WTC11 (cell line): ENCODE measurements around the gene CDK4.

Experiments
- ATF1 ChIP-seq: sonication (generic); formaldehyde crosslinking; IDR thresholded peaks from 2 replicates; pipeline ENCODE4 v1.8.1; 2023; ENCODE audit warnings: mild to moderate bottlenecking, moderate library complexity, missing genetic modification reagents
- CBFB ChIP-seq: sonication (generic); formaldehyde crosslinking; IDR thresholded peaks from 2 replicates; pipeline ENCODE4 v1.8.1; 2022; ENCODE audit warnings: mild to moderate bottlenecking, low read depth, missing genetic modification reagents
- CREM ChIP-seq: sonication (generic); formaldehyde crosslinking; IDR thresholded peaks from 2 replicates; pipeline ENCODE4 v1.8.1; 2022; ENCODE audit warnings: mild to moderate bottlenecking, missing genetic modification reagents, moderate library complexity
- ETV6 ChIP-seq: sonication (generic); formaldehyde crosslinking; IDR thresholded peaks from 2 replicates; pipeline ENCODE4 v1.8.1; 2022; ENCODE audit warnings: mild to moderate bottlenecking, missing genetic modification reagents
- FOXJ3 ChIP-seq: sonication (generic); formaldehyde crosslinking; IDR thresholded peaks from 2 replicates; pipeline ENCODE4 v1.9.0; 2021; ENCODE audit warnings: missing genetic modification reagents, mild to moderate bottlenecking, borderline replicate concordance
- FOXP1 ChIP-seq: sonication (generic); formaldehyde crosslinking; IDR thresholded peaks from 2 replicates; pipeline ENCODE4 v1.8.0; 2022; ENCODE audit warnings: missing genetic modification reagents, mild to moderate bottlenecking, moderate library complexity, borderline replicate concordance
- GRHL2 ChIP-seq: fragments of 250-450 bp; sonication (Bioruptor Pico); IDR thresholded peaks from 2 replicates; pipeline ENCODE4 v1.8.0; 2022; ENCODE audit warnings: mild to moderate bottlenecking, moderate library complexity; ENCODE audit not compliant: insufficient replicate concordance, severe bottlenecking
- MYBL2 ChIP-seq: sonication (generic); formaldehyde crosslinking; IDR thresholded peaks from 2 replicates; pipeline ENCODE4 v1.8.1; 2023; ENCODE audit warnings: mild to moderate bottlenecking, moderate library complexity, missing genetic modification reagents
- ZNF396 ChIP-seq: fragments of 250-450 bp; sonication (Bioruptor Pico); IDR thresholded peaks from 2 replicates; pipeline ENCODE4 v1.8.0; 2021; ENCODE audit warnings: mild to moderate bottlenecking, moderate library complexity, borderline replicate concordance
- TF ChIP-seq, protein P1 (sequence below): fragments of 200-600 bp; IDR thresholded peaks from 2 replicates; pipeline ENCODE4 v1.8.0; 2022; ENCODE audit warnings: antibody characterized with exemption
- TF ChIP-seq, protein P2 (sequence below): sonication (generic); formaldehyde crosslinking; IDR thresholded peaks from 2 replicates; pipeline ENCODE4 v1.8.0; 2022; ENCODE audit warnings: missing genetic modification reagents
- TF ChIP-seq, protein P3 (sequence below): fragments of 250-450 bp; sonication (Bioruptor Pico); IDR thresholded peaks from 2 replicates; pipeline ENCODE4 v1.9.0; 2021; ENCODE audit warnings: mild to moderate bottlenecking
- TF ChIP-seq, protein P4 (sequence below): fragments of 250-450 bp; sonication (Bioruptor Pico); IDR thresholded peaks from 2 replicates; pipeline ENCODE4 v1.9.0; 2021; ENCODE audit warnings: moderate library complexity, mild to moderate bottlenecking, inconsistent platforms, borderline replicate concordance
- TF ChIP-seq, protein P5 (sequence below): sonication (generic); formaldehyde crosslinking; IDR thresholded peaks from 2 replicates; pipeline ENCODE4 v1.8.0; 2022; ENCODE audit warnings: mild to moderate bottlenecking, missing genetic modification reagents

DNA sequence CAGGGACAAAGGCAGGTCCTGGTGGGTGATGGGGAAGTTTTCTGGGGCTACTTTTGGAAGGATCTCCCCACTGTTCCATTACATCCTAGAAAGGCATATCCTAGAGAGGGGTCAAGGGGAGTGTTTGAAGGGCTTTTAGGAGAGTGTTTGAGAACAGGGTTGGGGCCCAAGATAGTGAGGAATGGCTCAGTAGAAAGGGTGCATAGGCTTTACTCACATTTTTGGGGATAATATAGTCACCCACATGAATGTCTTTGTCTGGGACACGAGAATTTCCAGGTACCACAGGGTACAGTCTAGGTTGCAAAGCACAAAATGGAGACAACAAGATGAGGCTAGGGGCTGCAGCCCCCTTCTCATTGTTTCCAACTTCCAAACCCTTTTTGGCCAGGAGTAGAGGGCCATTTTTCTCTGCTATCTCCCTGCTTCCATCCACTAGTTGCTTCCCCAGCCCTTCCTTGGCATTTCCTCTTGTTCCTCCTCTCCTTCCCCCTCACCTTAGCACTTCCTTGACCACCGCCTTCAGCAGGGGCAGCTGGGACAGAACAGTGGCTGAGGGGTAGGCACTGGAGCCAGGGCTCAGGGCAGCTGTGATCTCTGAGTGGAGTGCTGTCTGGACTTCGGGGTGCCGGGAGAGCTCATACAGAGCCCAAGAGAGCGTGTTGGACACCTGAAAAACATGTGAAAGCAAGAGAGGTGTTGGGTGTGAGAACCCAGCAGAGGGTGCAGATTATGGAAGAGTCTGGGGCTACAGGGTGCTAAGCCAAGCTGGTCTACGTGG lies 12.0 kb upstream of the CDK4 start:
- no peak for TF ChIP-seq MYBL2 (CRISPR knock-in tag)
- TF ChIP-seq, protein P1, sequence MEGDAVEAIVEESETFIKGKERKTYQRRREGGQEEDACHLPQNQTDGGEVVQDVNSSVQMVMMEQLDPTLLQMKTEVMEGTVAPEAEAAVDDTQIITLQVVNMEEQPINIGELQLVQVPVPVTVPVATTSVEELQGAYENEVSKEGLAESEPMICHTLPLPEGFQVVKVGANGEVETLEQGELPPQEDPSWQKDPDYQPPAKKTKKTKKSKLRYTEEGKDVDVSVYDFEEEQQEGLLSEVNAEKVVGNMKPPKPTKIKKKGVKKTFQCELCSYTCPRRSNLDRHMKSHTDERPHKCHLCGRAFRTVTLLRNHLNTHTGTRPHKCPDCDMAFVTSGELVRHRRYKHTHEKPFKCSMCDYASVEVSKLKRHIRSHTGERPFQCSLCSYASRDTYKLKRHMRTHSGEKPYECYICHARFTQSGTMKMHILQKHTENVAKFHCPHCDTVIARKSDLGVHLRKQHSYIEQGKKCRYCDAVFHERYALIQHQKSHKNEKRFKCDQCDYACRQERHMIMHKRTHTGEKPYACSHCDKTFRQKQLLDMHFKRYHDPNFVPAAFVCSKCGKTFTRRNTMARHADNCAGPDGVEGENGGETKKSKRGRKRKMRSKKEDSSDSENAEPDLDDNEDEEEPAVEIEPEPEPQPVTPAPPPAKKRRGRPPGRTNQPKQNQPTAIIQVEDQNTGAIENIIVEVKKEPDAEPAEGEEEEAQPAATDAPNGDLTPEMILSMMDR, result no peak
- TF ChIP-seq, protein P2, sequence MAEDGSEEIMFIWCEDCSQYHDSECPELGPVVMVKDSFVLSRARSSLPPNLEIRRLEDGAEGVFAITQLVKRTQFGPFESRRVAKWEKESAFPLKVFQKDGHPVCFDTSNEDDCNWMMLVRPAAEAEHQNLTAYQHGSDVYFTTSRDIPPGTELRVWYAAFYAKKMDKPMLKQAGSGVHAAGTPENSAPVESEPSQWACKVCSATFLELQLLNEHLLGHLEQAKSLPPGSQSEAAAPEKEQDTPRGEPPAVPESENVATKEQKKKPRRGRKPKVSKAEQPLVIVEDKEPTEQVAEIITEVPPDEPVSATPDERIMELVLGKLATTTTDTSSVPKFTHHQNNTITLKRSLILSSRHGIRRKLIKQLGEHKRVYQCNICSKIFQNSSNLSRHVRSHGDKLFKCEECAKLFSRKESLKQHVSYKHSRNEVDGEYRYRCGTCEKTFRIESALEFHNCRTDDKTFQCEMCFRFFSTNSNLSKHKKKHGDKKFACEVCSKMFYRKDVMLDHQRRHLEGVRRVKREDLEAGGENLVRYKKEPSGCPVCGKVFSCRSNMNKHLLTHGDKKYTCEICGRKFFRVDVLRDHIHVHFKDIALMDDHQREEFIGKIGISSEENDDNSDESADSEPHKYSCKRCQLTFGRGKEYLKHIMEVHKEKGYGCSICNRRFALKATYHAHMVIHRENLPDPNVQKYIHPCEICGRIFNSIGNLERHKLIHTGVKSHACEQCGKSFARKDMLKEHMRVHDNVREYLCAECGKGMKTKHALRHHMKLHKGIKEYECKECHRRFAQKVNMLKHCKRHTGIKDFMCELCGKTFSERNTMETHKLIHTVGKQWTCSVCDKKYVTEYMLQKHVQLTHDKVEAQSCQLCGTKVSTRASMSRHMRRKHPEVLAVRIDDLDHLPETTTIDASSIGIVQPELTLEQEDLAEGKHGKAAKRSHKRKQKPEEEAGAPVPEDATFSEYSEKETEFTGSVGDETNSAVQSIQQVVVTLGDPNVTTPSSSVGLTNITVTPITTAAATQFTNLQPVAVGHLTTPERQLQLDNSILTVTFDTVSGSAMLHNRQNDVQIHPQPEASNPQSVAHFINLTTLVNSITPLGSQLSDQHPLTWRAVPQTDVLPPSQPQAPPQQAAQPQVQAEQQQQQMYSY (CRISPR knock-in tag), result no peak
- TF ChIP-seq CBFB (CRISPR knock-in tag), result no peak
- no peak for TF ChIP-seq FOXJ3 (CRISPR knock-in tag)
- no peak for TF ChIP-seq ZNF396 (CRISPR knock-in tag)
- no peak for TF ChIP-seq GRHL2 (CRISPR knock-in tag)
- no peak for TF ChIP-seq FOXP1 (CRISPR knock-in tag)
- TF ChIP-seq, protein P3, sequence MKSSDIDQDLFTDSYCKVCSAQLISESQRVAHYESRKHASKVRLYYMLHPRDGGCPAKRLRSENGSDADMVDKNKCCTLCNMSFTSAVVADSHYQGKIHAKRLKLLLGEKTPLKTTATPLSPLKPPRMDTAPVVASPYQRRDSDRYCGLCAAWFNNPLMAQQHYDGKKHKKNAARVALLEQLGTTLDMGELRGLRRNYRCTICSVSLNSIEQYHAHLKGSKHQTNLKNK, result no peak
- TF ChIP-seq CREM (CRISPR knock-in tag), result no peak
- TF ChIP-seq, protein P4, sequence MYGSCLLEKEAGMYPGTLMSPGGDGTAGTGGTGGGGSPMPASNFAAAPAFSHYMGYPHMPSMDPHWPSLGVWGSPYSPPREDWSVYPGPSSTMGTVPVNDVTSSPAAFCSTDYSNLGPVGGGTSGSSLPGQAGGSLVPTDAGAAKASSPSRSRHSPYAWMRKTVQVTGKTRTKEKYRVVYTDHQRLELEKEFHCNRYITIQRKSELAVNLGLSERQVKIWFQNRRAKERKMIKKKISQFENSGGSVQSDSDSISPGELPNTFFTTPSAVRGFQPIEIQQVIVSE, result no peak
- no peak for TF ChIP-seq ETV6 (CRISPR knock-in tag)
- no peak for TF ChIP-seq ATF1 (CRISPR knock-in tag)
- TF ChIP-seq, protein P5, sequence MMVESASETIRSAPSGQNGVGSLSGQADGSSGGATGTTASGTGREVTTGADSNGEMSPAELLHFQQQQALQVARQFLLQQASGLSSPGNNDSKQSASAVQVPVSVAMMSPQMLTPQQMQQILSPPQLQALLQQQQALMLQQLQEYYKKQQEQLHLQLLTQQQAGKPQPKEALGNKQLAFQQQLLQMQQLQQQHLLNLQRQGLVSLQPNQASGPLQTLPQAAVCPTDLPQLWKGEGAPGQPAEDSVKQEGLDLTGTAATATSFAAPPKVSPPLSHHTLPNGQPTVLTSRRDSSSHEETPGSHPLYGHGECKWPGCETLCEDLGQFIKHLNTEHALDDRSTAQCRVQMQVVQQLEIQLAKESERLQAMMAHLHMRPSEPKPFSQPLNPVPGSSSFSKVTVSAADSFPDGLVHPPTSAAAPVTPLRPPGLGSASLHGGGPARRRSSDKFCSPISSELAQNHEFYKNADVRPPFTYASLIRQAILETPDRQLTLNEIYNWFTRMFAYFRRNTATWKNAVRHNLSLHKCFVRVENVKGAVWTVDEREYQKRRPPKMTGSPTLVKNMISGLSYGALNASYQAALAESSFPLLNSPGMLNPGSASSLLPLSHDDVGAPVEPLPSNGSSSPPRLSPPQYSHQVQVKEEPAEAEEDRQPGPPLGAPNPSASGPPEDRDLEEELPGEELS, result no peak
